HG03558 (cell line): ENCODE measurements around the gene CLMN.
A peak's percentile ranks its signal among the peaks of the same experiment; 100 is the strongest.

Experiments
- ATAC-seq: cut with Tn5 transposase; IDR thresholded peaks from one replicate; pipeline ENCODE4 v1.9.1; 2021; ENCODE audit warnings: moderate number of reproducible peaks; ENCODE audit not compliant: unreplicated experiment; ENCODE audit errors: extremely low read depth

CLMN gene

DNA sequence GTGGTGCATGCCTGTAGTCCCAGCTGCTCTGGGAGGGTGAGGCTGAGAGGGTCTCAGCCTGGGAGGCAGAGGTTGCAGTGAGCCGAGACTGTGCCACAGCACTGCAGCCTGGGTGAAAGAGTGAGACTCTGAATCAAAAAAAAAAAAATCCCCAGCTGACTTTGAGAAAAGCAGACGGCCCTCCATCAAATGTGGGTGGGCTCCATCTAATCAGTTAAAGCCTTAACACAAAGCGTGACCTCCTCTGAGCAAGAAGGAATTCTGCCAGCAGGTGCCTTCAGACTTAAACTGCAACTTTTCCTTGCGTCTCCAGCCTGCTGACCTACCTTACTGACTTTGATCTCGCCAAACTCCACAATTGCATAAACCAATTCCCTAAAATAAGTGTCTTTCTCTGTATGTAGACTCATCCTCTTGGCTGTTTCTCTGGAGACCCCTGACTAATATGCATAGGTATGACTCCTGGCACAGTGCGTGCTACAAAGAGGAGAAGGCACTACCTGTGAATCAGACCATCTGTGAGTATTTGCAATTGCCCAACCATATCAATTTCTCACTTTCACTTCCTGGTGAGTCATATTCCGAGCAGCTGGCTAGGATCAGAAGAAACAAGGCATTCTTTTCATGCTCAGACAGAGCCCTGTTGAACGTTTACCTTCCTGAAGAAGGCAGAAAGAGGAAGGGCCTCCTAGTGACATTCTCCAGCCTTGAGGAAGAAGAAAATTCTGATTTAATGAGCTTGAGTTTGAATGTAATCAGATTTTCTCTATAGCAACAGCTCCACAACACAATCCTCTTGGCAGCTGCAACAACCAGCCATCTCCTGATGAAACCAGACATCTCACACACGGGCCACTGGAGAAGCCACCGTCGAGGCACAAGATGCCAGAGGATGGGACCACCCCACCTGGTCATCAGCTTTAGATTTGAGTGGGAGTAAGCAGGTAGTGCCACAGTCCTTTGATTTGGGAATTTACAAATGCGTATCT, 54.3 kb downstream of the CLMN start:
- ATAC-seq = peak; percentile 63

DNA sequence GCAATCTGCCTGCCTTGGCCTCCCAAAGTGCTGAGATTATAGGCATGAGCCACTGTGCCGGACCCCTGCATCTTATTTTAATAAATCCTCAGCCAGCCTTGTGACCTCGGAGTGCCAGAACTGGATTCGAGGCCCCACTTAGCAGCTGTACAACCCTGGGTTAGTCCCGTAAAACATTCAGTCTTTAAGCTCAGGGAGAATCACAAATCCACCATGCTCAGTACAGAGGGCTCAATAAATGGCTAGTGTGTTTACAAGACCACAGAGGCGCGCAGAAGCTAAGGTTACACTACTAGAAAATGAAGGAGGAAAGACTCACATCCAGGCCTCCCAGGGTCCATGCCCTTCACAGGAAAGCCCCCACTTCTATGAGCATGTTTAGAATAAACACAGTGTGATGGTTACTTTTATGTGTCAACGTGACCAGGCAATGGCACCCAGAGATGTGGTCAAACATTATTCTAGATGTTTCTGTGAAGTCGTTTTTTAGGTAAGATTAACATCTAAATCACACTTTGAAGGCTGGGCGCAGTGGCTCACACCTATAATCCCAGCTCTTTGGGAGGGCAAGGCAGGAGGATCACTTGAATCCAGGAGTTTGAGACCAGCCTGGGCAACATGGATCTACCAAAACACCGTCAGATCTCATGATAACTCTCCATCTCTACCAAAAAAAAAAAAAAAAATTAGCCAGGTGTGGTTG, 55.3 kb downstream of the CLMN start:
- no peak for ATAC-seq

DNA sequence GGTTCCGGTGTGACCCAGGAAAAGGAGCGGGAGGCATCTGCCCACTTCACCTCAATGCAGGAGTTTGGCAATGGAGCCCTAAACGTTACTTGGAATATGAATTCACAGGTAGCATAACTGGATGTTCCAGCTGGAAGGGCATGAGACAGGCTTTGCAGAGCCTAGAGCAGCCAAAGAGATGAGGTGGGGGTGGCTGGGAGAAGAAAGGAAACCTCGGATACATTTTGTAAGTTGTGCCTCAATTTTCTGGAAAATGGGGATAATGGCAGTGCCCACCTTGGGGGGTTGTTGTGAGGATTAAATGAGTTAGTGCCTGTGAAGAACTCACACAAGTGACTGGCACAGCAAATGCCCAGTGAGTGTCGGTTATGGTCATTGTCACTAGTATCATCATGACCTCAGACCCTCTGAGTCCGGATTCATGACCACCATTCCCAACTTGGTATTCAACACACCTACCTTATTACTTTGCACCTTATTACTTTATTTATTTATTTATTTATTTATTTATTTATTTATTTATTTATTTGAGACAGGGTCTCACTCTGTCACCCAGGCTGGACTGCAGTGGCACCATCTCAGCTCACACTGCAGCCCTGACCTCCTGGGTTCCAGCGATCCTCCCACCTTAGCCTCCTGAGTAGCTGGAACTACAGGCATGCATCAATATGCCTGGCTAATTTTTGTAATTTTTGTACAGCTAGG, 56.0 kb downstream of the CLMN start:
- no peak for ATAC-seq

DNA sequence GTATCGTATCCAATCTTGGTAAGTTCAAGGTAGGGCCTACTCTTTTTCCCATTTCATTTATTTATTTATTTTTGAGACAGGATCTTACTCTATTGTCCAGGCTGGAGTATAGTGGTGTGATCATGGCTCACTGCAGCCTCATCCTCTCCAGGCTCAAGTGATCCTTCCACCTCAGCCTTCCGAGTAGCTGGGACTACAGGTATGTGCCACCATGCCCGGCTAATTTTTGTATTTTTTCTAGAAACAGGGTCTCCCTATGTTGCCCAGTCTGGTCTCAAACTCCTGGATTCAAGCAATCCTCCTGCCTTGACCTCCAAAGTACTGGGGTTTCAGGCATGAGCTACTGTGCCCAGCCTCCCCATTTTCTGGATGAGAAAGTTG, 57.2 kb downstream of the CLMN start:
- ATAC-seq = no peak

DNA sequence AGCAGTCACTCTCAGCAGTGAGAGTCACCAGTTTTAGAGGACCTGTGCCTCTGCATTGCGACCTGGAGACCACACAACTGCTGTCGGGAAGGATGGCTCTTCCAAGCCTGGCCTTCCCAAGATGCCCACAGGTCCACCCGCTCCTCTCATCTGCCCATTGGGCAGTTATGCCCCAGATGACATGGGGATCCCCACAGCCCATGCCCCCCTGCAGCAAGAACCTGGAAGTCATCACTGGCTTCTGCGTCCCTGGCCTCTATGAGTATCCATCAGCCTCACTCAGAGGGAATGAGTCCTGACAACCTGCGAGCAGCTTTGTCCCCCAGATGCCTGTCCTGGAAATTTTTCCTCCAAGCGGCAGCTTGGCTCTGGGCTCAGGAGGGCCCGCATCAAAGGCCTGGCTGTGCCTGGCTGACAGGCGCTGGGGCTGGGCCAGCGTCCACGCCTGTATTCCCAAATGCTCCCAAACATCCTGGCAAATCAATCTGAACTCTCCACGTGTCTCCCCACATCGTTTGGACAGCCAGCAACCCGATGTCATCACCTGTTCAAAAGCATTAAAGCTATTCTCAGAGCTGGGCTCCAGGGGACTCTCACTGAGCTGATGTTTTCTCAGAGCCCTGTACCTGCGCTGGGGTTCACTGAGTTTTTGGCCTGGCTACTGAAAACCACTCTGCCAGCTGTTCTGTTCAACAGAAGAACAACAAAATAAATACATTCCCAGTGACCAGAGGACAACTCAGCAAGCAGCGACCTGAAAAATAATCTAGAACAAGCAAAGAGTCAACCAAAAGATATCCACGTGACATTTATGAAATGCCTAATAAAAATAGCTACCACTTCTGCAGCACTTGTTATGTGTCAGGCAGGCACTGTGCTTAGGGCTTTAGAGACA, 57.8 kb downstream of the CLMN start:
- ATAC-seq = no peak

DNA sequence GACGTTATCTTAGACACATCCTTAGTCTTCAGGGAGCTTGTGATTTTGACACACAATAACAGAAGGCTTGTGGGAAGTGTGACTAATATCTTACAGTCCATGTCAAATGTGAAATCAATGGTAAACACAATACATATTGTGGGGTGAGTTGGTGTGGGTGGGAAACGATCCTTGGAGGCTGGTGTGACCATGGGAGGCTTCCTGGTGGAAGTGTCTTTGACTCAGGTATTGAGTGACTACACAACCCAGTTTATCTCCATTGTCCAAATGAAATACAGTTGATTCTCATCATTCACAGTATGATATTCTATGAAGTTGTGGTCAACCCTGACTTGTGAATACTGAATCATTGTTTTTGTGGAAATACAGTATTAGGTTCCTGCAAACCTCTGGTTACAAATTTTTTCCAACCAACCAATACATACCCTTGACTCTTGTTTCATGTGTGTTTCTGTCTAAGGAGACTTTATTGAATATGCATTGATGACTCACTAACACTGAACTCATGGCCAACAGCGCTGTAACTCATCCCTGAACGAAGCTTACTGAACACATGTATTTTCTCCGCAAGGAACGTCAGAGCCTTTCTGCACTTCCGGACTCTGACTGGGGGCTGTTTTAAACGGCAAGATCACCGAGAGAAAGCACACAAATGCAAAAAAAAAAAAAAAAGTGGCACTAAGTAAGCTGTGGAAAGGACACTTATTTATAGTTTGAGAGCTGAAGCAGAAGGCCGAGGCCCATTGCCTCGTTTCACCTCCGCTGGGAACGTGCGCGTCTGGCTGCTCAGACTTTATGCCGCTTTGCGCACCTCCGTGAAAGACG, 59.0 kb downstream of the CLMN start:
- ATAC-seq = no peak

DNA sequence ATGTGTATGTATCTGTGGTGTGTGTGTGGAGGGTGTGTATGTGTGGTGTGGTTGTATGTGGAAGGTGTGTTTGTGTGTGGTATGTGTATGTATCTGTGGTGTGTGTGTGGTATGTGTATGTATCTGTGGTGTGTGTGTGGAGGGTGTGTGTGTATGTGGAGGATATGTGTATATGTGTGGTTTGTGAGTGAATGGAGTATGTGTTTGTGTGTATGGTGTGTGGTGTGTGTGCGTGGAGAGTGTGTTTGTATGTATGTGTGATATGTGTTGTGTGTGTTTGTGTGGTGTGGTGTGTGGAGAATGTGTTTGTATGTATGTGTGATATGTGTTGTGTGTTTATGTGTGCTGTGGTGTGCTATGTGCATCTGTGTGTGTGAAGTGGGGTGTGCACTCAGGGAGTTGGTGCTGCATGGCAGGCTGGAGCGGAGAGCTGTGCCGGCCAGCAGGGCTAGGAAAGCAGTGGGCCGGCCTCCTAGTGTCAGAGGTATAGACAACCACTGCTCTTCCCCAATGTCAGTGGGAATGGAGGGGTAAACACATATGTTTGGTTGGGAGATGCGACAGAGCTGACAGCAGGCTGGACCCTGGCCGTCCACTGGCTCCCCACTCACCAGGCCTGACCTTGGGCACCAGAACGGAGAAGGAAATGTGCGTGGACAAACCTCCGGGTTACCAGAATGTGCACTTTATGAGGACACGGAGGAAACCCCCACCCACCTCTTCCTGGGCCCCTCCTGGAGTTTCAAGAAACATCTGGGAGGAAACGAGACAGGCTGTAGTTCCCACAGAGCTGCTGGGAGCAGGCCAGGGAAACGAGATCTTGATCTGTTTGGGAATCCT, 60.7 kb downstream of the CLMN start:
- no peak for ATAC-seq

DNA sequence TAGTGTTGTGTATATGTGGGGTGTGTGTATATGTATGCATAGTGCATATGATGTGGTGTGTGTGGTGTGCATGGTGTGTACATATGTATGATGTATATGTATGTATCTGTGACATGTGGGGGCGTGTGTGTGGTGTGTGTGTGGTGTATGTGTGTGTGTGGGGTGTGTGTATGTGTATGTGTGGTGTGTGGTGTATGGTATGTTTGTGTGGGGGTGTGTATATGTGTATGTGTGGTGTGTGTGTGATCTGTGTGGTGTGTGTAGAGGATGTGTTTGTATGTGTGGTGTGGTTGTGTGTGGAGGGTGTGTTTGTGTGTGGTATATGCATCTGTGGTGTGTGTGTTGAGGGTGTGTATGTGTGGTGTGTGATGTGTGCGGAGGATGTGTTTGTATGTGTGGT, 61.6 kb downstream of the CLMN start:
- ATAC-seq = no peak

DNA sequence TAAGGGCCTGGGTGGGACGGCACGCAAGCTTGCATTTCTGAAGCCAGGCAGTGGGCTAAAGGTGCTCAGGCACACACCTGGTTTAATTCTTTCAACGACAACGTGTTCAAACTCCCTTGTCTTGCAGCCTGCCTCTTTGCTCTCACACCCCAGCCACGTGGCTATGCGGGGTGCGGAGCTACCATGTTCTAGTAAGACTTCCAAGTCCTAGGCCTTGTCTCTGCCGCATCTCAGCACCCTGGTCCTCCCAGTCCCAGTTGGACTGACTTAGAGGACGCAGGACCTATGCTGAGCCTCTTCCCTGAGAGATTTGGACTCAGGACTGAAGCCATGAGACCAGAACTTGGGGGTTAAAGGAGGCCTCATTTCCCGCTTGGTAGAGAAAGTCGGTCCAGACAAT, 62.2 kb downstream of the CLMN start:
- ATAC-seq = no peak

DNA sequence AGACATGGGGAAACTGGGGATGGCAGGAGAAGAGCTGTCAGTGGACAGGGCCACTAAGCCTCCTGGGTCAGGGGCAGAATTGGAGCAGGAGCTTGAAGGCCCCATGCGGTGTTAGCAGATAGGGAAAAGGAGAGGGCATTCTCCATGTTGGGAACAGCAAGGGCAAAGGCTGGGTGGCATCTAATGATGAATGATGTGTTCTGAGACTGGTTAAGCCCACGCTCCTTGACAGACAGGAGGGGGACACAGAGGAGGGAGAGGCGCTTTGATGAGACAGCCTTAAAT, 63.0 kb downstream of the CLMN start:
- no peak for ATAC-seq

DNA sequence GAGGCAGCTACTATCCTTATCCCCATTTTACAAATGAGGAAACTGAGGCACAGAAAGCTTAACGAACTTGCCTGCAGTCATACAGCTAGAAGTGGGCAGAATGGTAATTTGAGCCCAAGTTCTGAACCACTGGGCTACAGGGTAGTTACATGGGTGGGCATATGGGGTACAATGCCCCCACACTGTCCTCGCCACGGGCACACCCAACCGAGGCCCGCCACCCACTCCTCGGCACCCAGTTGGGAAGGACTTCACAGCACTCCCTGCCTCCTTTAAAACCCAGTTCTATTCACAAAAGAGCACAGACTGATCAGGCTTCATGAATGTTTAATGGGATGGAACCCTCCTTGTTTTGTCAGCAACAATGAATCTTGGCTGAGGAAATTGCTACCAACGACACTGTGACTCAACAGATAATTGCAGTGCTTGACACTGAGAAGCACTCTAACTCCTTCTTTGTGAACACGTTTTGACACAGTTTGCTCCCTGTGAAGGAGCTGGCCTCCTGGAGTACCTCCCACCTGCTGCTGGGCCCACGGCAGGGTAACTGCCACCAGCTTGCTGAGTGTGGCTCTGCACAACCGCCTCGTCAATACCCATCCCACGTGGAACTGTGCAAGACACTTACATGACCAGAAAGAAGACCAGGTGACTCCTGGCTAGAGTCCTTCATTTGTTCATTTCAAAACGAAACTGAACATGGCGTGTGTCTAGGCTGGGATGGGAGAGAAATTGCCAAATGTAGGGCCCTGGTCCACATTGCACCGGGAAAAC, 63.5 kb downstream of the CLMN start:
- no peak for ATAC-seq

DNA sequence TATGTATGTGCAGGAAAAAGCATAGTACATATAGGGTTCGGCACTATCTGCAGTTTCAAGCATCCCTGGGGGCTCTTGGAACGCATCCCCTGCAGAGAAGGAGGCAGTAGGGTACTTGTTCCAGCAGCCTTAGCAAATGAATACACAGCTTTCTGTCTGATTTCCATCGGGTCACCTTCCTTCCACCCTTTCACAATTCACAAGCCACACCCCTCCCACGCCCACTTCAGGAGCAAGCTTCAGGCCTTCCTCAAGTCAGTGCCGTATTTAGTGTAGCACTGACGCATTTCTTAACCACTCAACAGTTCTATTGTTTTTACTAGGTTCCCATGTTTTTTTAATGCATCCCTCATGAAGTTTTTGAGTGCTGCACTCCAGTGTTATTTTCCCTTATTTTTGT, 64.2 kb downstream of the CLMN start:
- no peak for ATAC-seq

DNA sequence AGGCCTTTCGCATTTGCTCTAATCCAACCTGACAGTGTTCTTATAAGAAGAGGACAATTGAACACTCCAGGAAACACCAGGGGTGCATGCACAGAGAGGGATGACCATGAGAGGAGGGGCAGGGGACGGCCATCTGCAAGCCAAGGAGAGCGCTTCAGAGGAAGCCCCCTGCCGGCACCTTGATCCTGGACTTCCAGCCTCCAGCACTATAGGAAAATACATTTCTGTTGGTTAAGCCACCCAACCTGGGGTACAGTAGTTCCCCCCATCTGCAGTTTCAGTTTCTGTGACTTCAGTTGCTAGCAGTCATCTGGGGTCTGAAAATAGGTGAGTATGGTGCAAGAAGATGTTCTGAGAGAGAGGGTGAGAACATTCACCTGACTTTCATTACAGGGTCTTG, 64.7 kb downstream of the CLMN start:
- no peak for ATAC-seq

DNA sequence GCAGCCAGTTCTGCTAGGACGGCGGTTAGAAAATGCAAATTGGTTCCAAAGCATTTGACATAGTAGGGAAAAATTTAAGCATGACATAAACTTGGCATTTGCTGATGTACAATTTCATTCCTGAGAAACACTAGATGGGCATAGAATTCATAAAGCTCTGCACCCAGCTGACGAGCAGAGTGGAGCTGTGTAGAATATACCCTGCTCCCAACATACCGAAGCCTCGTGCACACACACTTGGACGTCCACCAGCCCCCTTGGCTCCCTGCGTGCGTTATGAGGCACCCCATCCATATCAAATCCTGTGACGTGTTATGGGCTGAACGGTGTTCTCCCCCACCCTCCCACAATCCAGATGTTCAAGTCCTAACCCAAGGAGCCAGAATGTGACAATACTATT, 65.4 kb downstream of the CLMN start:
- no peak for ATAC-seq

DNA sequence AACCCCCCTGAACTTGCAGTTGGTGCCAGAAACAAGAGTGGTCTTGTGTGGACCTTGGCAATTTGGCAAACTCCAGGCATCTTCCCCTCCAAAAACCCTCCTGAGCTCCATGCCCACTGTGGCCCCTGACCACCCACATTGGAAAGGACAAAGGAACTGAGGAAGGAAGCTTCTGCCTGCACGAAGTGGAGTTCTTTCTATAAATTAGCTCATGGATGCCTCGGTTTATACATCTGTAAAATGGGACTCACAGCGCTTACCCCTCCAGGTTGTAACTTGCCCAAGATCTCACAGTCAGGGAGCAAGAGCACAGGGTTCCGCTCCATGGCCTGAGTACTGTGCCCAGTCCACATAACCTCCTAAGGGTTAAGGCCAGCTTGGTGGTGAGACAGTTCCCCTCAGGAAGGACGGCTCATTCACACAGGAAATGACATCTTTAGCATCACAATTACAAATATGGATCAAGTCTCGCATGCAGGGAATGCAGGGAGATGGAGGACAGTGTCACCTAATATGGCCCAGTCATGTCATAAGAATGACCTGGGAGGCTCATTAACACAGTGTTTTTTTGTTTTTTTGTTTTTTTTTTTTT, 66.6 kb downstream of the CLMN start:
- no peak for ATAC-seq

DNA sequence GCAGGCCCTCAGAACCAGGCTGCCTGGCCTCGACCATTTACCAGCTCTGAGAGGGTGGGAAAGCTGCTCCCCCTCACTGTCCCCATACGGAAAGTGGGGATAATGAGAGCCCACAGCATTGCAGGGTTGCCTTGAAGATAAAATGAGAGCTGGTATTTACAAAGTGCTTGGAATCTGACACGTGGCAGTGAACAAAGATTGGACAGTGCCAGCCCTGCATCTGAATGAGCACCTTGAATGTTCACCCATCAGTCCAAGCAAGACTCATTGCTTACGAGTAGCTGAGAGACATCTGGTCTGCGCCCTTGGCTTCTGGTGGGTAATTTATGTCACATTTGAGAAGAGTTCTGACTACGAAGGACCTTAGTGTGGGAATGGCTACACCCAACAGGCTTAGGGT, 67.5 kb downstream of the CLMN start:
- no peak for ATAC-seq

DNA sequence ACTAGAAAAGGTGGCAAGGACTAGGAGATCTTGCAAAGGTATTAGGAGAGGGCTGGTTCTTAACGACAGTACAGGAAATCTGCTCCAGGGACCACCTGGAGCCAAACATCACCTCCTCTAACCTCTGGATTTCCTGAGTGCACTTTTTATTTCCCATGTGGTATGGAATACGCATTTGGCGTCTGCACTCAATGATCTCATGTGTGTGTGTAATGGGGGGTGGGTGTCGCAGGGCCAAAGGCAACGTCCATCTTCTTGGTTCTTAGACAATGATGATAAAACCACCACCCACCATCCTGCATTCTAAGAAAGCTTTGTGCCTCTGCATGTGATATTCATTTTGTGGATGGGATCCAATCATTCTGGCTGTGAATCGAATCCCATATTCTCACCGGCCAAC, 68.8 kb downstream of the CLMN start:
- ATAC-seq = no peak
